ENCODE measurements around the gene ZC3H18.

- TF ChIP-seq, protein P1, sequence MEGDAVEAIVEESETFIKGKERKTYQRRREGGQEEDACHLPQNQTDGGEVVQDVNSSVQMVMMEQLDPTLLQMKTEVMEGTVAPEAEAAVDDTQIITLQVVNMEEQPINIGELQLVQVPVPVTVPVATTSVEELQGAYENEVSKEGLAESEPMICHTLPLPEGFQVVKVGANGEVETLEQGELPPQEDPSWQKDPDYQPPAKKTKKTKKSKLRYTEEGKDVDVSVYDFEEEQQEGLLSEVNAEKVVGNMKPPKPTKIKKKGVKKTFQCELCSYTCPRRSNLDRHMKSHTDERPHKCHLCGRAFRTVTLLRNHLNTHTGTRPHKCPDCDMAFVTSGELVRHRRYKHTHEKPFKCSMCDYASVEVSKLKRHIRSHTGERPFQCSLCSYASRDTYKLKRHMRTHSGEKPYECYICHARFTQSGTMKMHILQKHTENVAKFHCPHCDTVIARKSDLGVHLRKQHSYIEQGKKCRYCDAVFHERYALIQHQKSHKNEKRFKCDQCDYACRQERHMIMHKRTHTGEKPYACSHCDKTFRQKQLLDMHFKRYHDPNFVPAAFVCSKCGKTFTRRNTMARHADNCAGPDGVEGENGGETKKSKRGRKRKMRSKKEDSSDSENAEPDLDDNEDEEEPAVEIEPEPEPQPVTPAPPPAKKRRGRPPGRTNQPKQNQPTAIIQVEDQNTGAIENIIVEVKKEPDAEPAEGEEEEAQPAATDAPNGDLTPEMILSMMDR (IDR thresholded peaks at IDR 0.05) = no peak
- TF ChIP-seq, protein P2, sequence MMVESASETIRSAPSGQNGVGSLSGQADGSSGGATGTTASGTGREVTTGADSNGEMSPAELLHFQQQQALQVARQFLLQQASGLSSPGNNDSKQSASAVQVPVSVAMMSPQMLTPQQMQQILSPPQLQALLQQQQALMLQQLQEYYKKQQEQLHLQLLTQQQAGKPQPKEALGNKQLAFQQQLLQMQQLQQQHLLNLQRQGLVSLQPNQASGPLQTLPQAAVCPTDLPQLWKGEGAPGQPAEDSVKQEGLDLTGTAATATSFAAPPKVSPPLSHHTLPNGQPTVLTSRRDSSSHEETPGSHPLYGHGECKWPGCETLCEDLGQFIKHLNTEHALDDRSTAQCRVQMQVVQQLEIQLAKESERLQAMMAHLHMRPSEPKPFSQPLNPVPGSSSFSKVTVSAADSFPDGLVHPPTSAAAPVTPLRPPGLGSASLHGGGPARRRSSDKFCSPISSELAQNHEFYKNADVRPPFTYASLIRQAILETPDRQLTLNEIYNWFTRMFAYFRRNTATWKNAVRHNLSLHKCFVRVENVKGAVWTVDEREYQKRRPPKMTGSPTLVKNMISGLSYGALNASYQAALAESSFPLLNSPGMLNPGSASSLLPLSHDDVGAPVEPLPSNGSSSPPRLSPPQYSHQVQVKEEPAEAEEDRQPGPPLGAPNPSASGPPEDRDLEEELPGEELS (CRISPR knock-in tag; IDR thresholded peaks at IDR 0.05) = no peak
- TF ChIP-seq, protein P3, sequence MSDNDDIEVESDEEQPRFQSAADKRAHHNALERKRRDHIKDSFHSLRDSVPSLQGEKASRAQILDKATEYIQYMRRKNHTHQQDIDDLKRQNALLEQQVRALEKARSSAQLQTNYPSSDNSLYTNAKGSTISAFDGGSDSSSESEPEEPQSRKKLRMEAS (CRISPR knock-in tag; IDR thresholded peaks at IDR 0.05) = no peak
- TF ChIP-seq ZNF671 (CRISPR knock-in tag; IDR thresholded peaks at IDR 0.05) = no peak
- no peak for TF ChIP-seq FOXP1 (CRISPR knock-in tag; IDR thresholded peaks at IDR 0.05; ENCODE audit: borderline replicate concordance)
- TF ChIP-seq E2F4 (CRISPR knock-in tag; IDR thresholded peaks at IDR 0.05; ENCODE audit: borderline replicate concordance, low read depth) = no peak
- TF ChIP-seq, protein P4, sequence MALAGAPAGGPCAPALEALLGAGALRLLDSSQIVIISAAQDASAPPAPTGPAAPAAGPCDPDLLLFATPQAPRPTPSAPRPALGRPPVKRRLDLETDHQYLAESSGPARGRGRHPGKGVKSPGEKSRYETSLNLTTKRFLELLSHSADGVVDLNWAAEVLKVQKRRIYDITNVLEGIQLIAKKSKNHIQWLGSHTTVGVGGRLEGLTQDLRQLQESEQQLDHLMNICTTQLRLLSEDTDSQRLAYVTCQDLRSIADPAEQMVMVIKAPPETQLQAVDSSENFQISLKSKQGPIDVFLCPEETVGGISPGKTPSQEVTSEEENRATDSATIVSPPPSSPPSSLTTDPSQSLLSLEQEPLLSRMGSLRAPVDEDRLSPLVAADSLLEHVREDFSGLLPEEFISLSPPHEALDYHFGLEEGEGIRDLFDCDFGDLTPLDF (CRISPR knock-in tag; IDR thresholded peaks at IDR 0.05) = no peak
- no peak for TF ChIP-seq TCF7 (CRISPR knock-in tag; IDR thresholded peaks at IDR 0.05; ENCODE audit: low read depth)
- TF ChIP-seq SMAD3 (CRISPR knock-in tag; IDR thresholded peaks at IDR 0.05; ENCODE audit: borderline replicate concordance) = no peak
- TF ChIP-seq TP53 (CRISPR knock-in tag; IDR thresholded peaks at IDR 0.05) = no peak
These were observed 7.0 kb downstream of the ZC3H18 start for GRCh38 chr16:88577166-88577565.

Data from WTC11 (cell line).